GOT3 (cell line): ENCODE data around the gene TCTN1.
"Not testable (repeated sequence)": the region's sequence is repeated elsewhere in the genome, so short reads cannot be mapped to it uniquely, and the experiment has no call there.

Experiments used
- DNase-seq: peaks from one replicate; lab custom pipeline; 2025; ENCODE audit warnings: mixed read lengths; lab: John Stamatoyannopoulos, UW

Gene TCTN1

DNA sequence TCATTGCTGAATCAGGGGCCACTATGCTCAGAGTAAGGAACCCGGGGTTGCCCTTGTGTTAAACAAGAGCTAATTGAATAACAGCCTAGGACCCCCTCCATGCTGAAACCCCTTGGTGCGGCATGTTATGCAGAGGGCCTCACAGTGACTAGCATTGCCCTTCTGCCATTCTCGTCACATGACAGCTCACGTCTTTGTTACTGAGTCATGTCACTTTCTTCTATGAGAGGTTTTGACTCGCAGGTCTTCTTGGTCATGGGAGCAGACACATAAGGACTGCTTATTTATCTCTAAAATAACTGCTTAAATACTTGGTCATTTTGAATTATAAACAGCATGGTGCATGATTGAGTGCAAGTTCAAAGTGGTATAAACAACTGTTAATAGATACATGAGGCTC, 24.9 kb downstream of the TCTN1 start:
- DNase-seq = no peak

DNA sequence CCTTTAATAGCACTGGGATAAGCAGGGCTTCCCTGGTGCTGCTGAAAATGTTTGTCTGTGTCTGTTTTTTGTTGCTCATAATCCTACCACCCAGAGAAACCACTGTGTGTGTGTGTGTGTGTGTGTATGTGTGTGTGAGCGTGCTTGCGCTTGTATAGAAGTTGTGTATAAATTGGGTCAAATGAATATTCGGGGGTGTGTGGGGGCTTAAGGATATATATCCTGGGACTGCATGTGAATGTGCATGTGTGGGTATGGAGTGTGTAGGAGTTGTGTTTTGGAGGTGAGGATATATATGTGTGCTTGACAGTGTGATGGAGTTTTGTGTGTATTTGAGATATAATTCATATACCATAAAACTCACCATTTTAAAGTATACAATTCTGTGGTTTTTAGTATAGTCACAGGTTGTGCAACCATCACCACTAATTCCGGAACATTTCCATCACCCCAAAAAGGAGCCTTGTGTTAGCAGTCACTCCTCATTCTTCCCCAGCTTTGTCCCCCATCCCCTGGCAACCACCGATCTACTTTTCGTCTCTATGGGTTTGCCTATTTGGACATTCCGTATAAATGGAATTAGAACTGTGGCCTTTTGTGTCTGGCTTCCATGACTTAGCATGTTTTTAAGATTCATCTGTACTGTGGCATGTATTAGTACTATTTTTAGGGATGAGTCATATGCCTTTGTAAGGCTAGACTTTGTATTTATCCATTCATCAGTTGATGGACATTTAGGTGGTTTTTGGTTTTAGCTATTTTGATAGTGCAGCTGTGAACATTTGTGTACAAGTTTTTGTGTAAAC, 25.6 kb downstream of the TCTN1 start:
- no peak for DNase-seq

DNA sequence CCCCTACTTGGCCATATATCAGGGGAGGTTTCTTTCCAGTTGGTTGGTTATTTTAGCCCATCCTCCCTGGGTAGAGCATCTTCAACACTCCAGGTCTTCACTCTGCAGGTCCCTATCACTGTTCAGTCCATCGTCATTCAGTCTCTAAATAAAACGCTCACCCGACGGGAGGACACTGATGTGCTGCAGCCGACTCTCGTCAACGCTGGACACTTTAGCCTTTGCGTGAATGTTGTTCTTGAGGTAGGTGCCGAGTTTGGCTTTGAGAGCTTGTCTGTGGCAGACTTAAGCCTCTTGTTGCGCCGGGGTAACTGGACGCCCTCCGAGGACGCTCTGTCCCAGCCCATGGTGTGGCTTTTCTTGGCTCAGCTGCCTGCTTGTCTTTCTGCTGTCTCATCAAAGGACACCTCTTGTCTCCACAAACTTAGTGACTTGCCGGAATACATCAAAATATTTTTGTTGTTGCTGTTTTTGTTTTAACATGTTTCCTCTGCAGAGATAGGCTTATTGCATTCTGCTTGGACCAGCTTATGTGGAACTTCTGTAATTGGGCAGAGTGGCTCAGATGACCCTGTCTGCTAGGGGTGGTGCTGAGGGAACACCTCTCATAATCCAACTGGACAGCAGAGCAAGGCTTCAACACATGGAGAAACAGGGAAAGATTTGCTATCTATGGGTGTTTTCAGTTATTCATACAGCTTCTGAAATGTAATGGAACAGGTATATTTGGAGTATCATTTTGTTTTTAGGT, 26.5 kb downstream of the TCTN1 start:
- no peak for DNase-seq

DNA sequence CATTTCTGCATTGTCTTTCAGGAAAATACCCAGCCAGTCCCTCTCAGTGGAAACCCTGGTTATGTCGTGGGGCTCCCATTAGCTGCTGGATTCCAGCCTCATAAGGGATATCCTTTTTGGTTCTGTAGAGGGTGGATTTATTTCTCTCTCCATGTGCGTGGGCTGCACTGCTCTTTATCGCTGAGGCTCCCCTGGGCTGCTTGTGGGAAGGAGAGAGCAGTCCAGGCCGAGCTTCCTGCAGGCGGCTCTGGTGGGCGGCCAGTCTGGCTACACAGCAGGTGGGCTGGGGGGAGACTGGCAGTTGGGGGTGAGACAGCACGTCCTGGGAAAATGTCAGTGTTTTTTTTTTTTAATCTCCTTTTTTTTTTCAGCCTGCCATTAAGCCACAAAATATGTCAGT, 27.6 kb downstream of the TCTN1 start:
- DNase-seq = no peak

DNA sequence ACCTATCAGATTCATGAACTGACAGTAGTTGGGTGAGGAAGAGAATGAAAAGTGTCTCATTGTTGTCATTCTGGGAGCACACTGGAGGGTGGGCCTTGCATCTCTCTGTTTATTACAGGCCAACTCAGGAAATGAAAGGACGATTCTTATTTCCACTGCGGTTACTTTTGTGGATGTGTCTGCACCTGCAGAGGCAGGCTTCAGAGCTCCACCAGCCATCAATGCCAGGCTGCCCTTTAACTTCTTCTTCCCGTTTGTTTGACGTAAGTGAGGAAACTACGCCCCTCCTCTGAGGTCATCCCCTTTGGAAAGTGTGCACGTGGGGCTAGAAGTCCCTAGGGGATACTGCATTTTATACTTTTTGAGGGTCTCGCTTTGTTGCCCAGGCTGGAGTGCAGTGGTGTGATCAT, 33.7 kb downstream of the TCTN1 start:
- no peak for DNase-seq

DNA sequence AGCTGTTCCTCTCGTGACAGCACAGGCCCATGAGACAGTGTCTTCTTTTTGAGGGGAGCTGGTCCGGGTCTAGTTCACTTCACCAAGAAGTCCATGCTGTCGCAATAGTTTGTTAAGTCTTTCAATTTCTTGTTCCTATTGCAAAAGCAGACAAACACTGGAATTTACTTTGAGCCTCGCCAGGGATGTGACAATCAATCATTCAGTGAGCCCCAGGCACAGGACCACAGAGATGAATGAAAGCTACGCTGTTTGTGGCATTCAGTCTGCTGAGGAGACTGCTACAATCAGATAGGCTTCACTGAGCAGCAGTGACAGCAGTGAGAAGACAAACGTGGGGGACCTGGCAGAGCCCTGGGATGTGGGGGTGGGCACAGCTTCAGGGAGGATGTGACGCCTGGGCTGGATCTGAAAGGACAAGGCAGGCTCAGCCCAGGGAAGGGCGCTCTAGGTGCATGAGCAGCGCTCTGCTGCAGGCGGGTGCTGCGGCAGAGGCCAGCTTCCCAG, 35.5 kb downstream of the TCTN1 start:
- DNase-seq = no peak

DNA sequence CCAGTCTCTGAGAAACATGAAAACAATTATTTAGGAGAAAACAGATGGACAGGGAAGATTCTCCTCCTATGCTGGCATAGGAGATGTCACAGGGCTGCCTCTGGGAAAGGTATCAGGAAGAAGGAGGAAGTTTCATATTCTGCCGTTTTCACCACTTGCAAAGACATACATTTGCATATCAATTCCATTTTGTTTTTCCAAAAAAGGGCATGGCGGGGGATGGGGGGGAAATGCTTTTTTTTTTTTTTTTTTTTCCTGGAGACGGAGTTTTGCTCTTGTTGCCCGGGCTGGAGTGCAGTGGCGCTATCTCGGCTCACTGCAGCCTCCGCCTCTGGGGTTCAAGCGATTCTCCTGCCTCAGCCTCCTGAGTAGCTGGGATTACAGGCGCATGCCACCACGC, 40.3 kb downstream of the TCTN1 start:
- not testable (repeated sequence) for DNase-seq

DNA sequence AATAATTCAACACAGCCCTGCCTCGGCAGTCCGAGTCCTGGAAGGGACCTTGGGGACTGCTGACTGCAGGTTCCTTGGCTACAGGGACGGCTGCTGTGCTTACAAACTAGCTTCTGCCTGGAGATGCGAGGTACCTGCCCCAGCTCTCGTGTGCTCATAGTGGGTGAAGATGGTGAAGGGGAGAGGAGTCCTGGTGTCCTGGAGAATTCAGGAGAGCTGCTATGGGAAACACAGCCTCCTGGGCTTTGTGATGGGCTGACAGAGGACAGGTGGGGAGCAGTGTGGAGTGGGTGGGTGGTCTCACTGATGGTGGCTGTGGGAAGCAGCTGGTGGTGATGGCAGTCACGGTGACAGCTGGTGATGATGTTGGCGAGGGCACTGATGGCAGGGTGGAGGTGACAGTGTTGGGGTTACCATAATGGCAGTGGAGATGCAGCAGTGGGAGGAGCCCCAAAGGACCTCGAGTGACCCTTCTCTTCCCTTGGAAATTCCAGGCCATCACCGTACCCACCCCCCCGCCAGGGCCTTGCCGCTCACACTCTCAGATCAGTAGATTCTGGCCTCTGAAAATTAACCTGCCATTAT, 42.2 kb downstream of the TCTN1 start:
- DNase-seq = no peak

DNA sequence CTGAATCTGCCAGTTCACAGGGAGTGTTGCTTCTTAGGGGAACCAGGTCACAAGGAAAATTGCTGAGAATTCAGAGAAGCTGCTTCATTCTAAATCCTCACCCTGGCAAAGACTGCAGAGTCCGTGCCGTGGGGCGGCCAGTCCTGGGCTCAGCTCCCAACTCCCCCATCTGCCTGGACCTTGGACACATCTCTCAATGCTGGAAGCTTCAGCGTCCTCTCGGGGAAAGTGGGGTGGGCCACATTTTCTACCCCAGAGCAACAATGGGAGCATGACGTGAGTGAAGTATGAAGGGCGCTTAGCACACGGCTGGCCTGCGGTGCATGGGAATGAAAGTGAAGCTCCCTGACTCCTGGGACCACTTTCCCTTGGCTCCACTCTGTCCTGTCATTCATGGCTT, 43.8 kb downstream of the TCTN1 start:
- DNase-seq = no peak

DNA sequence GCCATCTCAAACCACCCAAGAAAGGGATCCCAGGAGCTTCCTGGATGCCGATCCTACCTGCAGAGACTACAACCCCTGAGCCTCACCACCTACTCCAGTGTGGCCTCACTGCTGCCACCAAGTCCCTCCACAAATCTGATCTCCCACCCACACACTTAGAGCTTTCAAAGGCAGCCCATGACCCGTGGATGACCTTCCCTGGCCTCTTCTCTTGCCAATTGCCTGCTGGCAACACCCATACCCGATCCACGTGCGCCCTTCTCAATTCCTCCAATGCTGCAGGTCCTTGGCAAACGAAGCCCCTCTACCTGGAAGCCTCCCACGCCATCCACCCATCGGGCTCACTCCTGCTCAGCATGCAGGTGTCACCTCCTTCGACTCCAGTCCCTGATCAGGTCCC, 44.3 kb downstream of the TCTN1 start:
- no peak for DNase-seq

DNA sequence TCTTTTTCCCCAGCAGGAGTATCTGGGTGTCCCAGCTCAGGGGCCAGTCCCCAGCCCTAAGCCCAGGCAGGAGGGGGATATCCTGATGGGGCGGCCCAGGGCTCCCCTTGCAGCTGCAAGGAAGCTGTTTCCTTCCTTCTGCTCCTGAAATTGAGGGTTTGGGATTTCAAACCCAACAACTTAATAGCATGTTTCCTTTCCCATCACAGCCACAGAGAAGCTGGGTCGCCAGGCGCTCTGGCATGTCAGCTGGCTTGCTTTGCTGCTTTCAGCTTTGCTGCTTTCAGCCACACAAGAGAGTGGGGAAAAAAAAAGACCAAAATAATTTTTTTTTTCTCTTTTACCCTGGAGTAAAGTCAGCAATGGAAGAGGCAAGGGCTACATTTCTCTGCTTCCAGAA, 44.9 kb downstream of the TCTN1 start:
- DNase-seq = no peak

DNA sequence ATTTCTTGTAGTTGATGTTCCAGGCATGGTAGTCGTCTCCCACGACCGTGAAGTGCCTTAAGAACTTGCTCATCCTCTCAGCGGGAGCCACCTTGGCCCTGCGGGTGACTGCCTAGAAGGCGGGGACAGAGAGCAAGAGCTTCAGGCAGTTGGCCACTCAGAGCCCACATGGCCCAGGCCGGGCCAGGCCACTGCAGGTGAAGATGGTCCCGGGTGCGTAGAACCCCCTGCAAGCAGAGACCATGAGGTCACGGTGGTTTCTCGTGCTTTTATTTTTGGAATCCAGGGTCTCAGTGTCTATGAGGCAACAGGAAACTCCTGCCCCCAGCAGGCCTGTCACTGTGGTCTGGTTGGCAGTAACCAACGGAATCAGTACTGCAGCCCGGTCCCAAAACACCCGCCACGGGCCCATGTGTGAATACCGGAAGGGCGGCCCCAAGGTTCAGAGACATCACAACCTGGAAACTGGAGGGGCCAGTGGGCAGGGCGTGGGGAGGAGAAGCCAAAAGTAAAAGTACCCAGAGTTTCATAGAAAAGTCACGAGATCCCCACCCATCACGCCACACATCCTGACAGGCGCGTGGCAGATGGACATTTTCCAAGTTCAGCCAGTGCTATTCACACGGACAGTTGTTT, 47.5 kb downstream of the TCTN1 start:
- no peak for DNase-seq

DNA sequence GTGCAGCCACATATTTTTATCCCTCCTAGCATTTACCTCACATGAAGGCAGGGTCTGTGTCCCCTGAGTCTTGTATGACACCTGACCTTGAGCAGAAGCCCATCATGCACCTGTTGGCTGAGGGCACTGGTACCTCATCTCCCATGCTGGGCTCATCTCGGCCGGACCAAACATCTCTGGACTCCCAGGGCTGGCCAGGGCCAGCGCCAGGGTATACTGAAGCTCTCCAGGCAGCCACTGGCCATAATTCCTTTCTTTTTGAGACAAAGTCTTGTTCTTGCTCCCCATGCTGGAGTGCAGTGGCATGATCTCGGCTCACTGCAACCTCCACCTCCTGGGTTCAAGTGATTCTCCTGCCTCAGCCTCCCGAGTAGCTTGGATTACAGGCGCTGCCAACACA, 53.0 kb downstream of the TCTN1 start:
- DNase-seq = no peak

DNA sequence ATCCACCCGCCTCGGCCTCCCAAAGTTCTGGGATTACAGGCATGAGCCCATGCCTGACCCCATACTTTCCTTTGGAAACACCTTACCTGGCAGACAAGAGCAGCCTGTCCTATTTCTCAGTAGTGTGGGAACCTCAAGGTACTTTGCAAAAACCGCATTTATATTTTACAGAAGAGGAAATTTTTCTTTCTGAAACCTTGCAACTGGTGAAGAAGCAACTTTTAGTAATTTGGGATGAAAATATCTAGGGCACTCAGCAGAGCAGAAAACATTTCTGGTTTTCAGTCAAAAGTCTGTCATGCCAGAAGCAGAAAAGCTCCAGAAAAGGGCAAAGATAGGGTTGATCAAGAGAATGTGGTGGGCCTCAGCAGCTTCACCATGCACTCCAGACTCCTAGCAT, 53.7 kb downstream of the TCTN1 start:
- DNase-seq = no peak

DNA sequence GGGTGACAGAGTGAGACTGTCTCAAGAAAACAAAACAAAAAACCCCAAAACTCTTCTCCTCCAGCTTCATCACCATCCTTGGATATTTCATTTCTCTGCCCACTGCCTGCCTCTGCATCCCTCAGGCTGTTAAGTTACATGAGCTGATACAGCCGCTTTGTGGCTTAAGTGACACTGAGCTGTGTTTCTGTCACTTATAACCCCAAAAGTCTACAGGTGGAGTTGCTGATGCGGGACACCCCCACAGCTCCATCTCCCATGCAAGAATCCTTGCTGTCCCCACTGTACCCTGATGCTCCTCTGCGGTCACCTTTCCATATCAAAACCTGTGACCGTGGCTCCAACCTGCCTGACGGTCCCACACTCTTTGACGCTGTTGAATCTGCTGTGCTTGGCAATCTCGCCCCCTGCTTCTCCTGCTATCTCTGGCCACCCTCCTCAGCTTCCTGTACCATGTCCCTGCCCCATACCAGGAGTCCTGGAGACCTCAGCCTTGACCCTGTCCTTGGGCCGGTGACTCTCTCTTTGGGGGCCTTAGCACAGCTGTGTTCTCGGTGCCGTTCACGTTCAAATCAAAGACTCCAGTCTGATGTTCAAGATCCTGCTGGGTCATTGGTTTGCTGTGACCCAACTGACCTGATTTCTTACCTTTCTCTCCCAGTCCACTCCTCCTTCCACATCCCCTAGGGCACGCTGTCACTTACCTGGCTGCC, 54.7 kb downstream of the TCTN1 start:
- no peak for DNase-seq

DNA sequence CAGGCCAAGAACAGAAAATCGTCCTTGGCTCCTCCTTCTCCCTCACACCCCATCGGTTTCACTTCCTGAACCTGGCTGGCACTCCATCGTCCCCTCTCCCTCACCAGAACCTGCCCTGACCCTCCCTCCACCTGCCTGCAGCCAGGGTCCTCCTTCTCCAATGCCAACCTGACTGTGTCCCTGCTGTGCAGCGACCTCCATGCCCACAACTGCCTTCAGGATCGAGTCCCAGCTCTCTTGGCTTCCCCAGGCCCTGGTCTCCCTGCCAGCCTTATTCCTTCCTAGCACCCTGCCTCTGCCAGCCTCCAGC, 55.2 kb downstream of the TCTN1 start:
- DNase-seq = no peak

DNA sequence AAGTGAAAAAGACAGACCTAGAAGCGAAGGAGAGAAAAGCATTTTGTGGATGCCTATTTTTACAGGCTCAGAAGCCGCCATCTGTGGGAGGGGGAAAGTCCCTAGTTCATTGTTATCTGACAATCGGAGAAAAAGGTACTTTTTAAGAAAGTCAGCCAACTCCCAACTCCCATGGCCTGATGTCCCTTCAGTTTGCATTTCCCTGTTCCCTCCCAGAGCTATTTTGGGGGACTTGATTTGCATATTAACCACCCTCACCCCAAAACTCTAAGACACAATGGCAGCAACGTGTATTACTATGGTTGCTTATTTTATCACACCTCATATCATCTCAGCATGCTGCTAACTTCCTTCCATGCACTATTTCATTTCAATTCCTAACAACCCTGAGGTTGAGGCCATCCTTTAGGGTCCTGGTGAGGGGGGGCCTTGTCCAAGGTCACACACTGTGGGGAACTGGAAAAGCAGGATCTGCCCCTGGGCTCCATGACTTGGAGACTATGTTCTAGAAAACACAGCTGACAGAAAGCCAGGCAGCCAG, 56.3 kb downstream of the TCTN1 start:
- DNase-seq = no peak

DNA sequence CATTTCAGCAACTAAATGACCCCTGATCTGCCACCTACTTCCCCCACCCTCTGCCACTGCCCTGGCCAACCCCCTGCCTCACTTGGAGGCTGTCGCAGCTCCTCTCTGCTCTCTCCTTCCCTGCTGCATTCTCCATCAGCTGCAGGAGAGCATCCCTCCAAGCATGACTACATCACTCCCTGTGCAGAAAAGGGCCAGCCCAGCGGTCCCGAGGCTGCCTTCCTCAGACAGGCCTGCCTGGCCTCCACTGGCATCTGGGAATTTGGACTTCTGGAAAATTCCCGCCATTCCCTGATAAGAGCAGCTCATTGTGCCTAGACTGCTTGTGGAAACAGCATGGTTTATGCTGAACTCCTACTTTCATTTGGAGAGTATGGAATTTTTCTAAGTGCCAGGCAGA, 62.2 kb downstream of the TCTN1 start:
- no peak for DNase-seq

DNA sequence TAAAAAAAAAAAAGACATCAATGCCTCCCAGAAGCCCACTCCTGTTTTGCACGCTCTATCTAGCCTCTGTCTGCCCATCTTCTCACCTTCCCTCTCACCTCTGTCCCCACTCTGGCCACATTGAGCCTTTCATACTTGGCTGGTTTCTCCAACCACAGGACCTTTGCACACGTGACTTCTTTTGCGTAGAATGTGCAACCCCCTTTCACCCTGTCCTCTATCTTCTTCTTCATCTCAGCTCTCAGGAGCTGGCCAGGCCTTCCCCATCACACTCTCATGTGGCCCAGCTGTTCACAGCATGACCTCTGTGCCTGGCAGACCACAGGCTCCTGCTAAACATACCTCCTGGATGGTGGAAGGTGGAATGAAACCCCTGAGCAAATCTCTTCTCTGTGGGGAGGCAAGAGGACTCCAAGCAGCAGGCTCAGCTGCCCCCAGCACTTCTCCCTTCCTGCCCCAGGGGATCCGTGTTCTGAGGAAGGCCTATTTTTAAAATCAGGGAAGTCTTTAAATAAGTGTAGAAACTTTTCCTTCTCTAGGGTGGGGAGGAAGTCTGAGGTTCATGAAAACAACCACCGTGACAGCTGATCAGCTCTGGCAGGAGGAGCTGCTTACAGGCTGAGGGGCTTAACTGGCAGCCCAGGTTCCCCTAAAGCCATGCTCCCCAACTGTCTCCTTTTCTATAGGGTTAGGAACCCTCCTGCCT, 63.4 kb downstream of the TCTN1 start:
- no peak for DNase-seq

DNA sequence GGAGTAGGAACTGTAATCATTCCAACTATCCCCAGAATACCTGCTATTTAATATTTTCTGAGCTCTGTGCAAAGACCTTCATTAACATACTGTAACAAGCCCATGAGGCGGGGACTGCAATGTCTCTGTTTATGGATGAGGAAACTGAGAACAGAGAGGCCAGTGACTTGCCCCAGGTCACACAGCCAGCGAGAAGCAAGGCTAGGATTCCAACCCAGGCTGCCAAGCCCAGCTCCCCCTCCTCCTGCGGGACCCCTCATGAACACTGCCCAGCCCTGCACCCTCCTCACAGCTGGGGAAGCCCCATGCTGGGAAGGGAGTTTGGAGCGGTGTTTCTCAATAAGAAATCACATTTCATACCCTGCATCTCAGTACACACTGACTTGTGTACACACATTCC, 64.1 kb downstream of the TCTN1 start:
- no peak for DNase-seq

DNA sequence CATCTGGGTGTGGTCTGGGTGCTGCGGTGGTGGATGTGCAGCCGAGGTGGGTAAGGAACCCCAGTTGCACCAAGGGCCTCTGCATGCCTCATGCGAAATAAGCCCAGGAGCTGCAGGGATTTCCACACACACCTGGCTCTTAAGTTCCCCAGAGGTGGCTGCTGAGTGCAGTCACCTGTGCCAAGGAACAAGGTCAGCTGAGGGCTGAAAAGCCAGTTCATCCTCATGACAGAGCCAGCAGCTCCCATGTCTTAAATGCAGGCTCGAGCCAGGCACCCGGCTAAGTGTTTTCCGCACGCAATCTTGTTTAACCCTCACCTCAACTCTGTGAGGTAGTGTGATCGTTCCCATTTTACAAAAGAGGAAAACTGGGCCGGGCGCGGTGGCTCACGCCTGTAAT, 65.3 kb downstream of the TCTN1 start:
- no peak for DNase-seq
